ENCODE data around the gene NYAP1. TPM values are rescaled to one million over a fixed set of nuclear protein-coding genes. Genes with fewer than 3 reads are reported as not detected.

NYAP1 gene
- total RNA-seq, result 1.2 and 2.5 TPM in 2 replicates

DNA sequence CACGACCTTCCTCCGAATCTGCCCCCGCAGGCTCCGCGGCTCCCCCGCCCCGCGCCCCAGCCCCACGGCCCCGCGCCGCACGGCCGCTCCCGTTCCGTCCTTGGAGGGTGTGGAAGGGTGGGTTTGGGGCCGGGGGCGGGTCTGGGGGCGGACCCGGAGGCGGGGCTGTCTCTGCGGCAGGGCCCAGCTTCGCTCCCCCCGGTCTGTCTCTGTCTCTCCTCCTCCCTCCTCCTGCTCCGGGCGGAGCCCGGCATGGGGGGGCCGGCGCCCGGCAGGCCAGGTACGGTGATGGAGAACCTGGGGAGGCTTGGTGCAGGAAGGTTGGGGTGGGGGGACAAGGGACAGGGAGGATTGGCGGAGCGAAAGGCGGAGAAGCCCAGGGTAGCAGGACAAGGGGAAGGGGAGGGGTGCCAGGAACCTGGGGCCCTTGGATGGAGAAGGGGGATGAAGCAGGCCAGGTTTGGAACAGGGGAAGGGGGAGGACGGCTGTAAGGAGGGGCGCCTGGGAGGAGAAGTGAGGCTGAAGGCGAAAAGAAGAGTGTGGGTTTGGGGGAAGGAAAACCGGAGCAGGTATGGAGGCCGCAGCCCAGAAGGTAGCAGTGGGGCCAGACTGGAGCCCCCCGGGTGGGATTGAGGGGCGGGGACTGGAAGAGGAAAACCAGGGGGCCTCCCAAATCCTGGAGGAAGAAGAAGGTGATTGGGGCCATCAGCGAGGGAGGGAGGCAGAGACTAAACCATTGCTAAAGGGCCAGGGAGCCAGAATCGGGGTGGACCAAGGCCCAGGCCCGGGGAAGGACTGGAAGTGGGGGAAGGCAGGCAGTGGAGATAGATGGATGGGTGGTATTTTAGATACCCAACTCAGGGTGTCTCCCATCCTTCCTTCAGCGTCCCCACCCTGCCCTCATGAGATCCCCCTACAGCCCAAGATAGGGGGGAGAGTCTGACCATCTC, at the start of gene NYAP1:
TSS of gene NYAP1 (plus strand) at position 206 of the 951 bp plus-strand sequence. CDS start 1,385 bp downstream, outside the sequence.

DNA sequence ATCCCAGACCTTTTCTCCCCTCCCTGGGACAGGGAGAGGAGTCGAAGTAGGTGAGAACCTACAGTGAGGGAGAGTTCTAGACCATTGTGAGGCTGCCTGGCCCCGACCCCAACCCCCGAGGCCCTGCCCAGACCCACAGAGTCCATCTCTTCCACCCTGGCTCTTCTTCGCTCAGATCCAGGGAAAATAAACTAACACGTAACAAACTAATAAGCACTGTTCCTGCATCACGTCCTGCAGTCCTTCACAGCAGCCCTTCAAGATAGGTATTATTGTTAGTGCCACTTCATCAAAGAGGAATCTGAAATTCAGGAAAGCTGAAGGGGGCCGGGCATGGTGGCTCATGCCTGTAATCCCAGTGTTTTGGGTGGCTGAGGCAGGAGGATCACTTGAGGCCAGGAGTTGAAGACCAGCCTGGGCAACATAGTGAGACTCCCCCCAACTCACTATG, 19.5 kb upstream of the NYAP1 start, which contains the start of gene SPACDR:
TSS of gene SPACDR (minus strand) at position 51 of the 451 bp plus-strand sequence. CDS start 235 bp downstream, outside the sequence.

DNA sequence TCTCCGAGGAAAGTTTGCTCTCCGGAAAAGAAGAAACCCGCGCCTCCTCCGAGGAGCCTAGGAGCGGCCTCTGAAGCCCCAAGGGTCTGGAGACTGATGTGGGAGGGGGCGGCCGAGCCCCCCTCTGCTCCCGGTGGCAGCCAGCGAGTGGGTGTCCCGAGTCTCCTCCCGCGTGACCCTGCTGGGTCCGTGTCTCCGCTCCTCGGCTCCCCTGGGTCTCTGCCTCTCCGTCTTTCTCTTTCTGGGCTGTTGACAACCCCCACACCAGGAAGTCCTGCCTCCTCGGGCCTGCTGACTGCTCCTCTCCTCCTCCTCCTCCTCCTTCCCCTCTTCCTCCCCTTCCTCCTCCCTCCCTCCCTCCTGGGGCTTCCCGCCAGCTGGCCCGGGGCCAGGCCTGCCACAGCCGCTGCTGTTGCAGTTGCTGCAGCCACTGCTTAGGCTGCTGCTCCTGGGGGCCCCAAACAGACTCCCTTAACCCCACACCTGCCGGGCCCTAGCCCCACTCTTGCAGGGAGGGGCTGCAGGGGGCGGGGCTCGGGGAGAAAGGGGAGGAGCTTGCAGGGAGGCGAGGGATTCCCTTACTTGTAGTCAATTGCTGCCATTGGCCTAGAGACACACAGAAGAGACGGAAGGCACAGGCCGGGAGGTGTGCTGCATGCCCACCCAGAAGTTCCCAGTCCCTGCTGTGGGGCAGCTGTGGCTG, 4.6 kb upstream of the NYAP1 start, which contains the start of gene TSC22D4:
TSS of gene TSC22D4 (minus strand) at position 257 of the 703 bp plus-strand sequence. CDS start 1,176 bp downstream, outside the sequence.

DNA sequence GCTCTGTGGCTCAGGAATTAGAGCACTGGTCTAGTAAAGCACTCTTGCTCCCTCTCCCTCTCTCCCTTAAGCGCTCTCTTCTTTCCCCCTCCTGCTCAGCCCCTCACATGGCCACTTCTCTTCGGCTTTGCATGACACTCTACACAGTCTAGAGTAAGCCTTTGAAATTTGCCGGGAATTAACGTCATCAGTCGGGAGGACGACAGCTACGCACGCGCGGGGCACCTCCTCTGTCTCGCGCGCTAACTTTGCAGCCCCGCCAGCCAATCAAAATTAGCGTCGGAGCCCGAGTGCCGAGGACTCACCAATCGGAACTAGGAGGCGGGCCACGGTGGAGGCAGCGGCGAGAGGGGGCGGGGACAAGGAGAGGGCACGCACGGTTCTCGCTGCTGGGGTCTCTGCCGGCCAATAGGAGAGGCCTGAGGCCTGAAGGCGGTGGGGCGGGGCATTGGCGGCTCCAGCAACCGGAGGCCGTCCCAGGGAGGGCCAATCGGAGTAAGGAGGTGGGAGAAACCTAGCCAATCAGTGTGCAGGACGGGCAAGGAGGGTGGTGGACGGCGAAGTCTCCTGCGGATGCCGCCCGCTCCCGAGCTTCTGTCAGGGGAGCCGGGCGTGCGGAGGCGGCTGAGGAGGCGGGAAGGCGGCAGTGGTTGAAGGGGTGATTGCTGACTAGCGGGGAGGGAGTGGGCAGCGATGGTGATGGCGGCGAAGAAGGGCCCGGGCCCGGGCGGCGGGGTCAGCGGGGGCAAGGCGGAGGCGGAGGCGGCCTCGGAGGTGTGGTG, 55.1 kb downstream of the NYAP1 start, which contains the start of gene AGFG2:
TSS of gene AGFG2 (plus strand) at position 550 of the 782 bp plus-strand sequence. CDS start at position 694, 144 bp downstream.

Other genes starting within 250 kb of the NYAP1 start
- not detected in 2 replicates for gene SPDYE3, start 176.2 kb upstream of the NYAP1 start, total RNA-seq
- 8.1 and 9.4 TPM in 2 replicates for gene PILRB, start 125.8 kb upstream of the NYAP1 start, total RNA-seq
- gene PILRA, start 110.4 kb upstream of the NYAP1 start, total RNA-seq, result 0.12 TPM in 1 of 2 replicates, not detected in the other
- 1.4 TPM in 2 replicates for gene ZCWPW1, start 55.2 kb upstream of the NYAP1 start, total RNA-seq
- gene MEPCE, start 54.1 kb upstream of the NYAP1 start, total RNA-seq, result 28.5 and 40.4 TPM in 2 replicates
- 32.9 and 36.2 TPM in 2 replicates for gene PPP1R35, start 47.4 kb upstream of the NYAP1 start, total RNA-seq
- gene SPACDR, start 19.7 kb upstream of the NYAP1 start, total RNA-seq, result 0.37 TPM in 1 of 2 replicates, not detected in the other
- 23.0 and 23.6 TPM in 2 replicates for gene TSC22D4, start 4.7 kb upstream of the NYAP1 start, total RNA-seq
- 4.4 and 5.1 TPM in 2 replicates for gene AGFG2, start 55.3 kb downstream of the NYAP1 start, total RNA-seq
- not detected in 2 replicates for gene SAP25, start 90.0 kb downstream of the NYAP1 start, total RNA-seq
- 17.7 and 21.7 TPM in 2 replicates for gene LRCH4, start 102.2 kb downstream of the NYAP1 start, total RNA-seq
- 0.55 and 1.4 TPM in 2 replicates for gene FBXO24, start 102.4 kb downstream of the NYAP1 start, total RNA-seq
- 79.7 and 107 TPM in 2 replicates for gene PCOLCE, start 118.4 kb downstream of the NYAP1 start, total RNA-seq
- 3.5 and 5.6 TPM in 2 replicates for gene MOSPD3, start 128.6 kb downstream of the NYAP1 start, total RNA-seq
- 0.33 and 0.37 TPM in 2 replicates for gene TFR2, start 157.6 kb downstream of the NYAP1 start, total RNA-seq
- gene ACTL6B, start 172.5 kb downstream of the NYAP1 start, total RNA-seq, result not detected in 2 replicates
- 64.2 and 93.7 TPM in 2 replicates for gene GNB2, start 189.8 kb downstream of the NYAP1 start, total RNA-seq
- gene GIGYF1, start 210.3 kb downstream of the NYAP1 start, total RNA-seq, result 23.5 and 32.0 TPM in 2 replicates
- gene POP7, start 222.2 kb downstream of the NYAP1 start, total RNA-seq, result 33.4 and 51.5 TPM in 2 replicates
- gene EPO, start 236.5 kb downstream of the NYAP1 start, total RNA-seq, result not detected in 2 replicates
- not detected in 2 replicates for gene ZAN, start 249.7 kb downstream of the NYAP1 start, total RNA-seq

All from uterine smooth muscle cell (primary cell).